ENCODE data around the gene SMYD3.

Gene SMYD3

GRCh38 chr1:246550402-246550801 lies 43.3 kb upstream of the SMYD3 start:
- H3K9me3 ChIP-seq (ENCODE audit: control insufficient read depth, insufficient read depth, low read length) = no peaks in the 10 kb centered on the region
- H3K36me3 ChIP-seq (ENCODE audit: control insufficient read depth, low read length) = peaks cover 78% of the 10 kb centered on the region
- TF ChIP-seq EZH2phosphoT487 (IDR thresholded peaks at IDR 0.05; ENCODE audit: borderline replicate concordance, low read length) (no peak), CTCF (IDR thresholded peaks at IDR 0.05; ENCODE audit: low read depth, low read length, poor library complexity, severe bottlenecking) (no peak)
- H3F3A ChIP-seq (ENCODE audit: control insufficient read depth, insufficient read depth) = no peaks in the 10 kb centered on the region
- no peaks in the 10 kb centered on the region for H4K20me1 ChIP-seq (ENCODE audit: control insufficient read depth, insufficient read depth, low read depth, low read length)
- H3K4me3 ChIP-seq (ENCODE audit: low read length) = no peak overlapping the region
- H3K4me2 ChIP-seq (ENCODE audit: low read length) = no peak overlapping the region
- H3K27me3 ChIP-seq (ENCODE audit: control insufficient read depth, low read length) = no peaks in the 10 kb centered on the region
- H3K79me2 ChIP-seq (ENCODE audit: control insufficient read depth, low read length) = peaks cover 31% of the 10 kb centered on the region
- no peaks in the 10 kb centered on the region for H3K4me1 ChIP-seq (ENCODE audit: control insufficient read depth, low read length)
- H3K9me2 ChIP-seq (replicated peaks; ENCODE audit: control insufficient read depth, low read length) = no peaks in the 10 kb centered on the region
- no peak overlapping the region for H3K27ac ChIP-seq (ENCODE audit: low read depth, low read length)

DNA sequence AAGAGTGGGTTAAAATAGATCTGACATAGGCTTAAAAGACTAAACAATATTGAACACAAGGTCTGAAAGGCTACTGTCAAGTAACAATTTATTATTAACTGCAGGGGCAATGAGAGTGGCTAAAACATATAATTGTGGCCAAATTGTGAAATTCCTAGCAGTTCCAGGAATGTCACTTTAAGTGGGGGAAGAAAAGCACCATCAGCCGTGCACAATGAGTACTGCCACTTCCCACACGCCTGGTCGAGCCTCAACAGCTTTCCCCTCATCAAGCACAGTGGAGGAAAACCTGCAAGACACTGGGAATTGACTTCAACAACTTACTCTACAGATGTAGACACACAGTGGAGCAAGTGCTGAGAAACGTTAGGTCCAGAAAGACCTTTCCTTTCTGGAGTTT lies 42.6 kb upstream of the SMYD3 start:
- Histone ChIP-seq H3K79me2 (ENCODE audit: control insufficient read depth, low read length) (peaks cover 25% of the 10 kb centered on the region), H3K4me3 (ENCODE audit: low read length) (no peak overlapping the region), H3K27me3 (ENCODE audit: control insufficient read depth, low read length) (no peaks in the 10 kb centered on the region), H3F3A (ENCODE audit: control insufficient read depth, insufficient read depth) (no peaks in the 10 kb centered on the region), H3K27ac (ENCODE audit: low read depth, low read length) (no peak overlapping the region), H3K36me3 (ENCODE audit: control insufficient read depth, low read length) (peaks cover 75% of the 10 kb centered on the region), H3K9me2 (replicated peaks; ENCODE audit: control insufficient read depth, low read length) (no peaks in the 10 kb centered on the region), H4K20me1 (ENCODE audit: control insufficient read depth, insufficient read depth, low read depth, low read length) (no peaks in the 10 kb centered on the region), H3K9me3 (ENCODE audit: control insufficient read depth, insufficient read depth, low read length) (no peaks in the 10 kb centered on the region), H3K4me1 (ENCODE audit: control insufficient read depth, low read length) (no peaks in the 10 kb centered on the region), H3K4me2 (ENCODE audit: low read length) (no peak overlapping the region)
- TF ChIP-seq CTCF (IDR thresholded peaks at IDR 0.05; ENCODE audit: low read depth, low read length, poor library complexity, severe bottlenecking) = no peak
- no peak for TF ChIP-seq EZH2phosphoT487 (IDR thresholded peaks at IDR 0.05; ENCODE audit: borderline replicate concordance, low read length)

- peaks cover 62% of the 10 kb centered on the region for H3K36me3 ChIP-seq (ENCODE audit: control insufficient read depth, low read length)
- TF ChIP-seq CTCF (IDR thresholded peaks at IDR 0.05; ENCODE audit: low read depth, low read length, poor library complexity, severe bottlenecking) = no peak
- no peak for TF ChIP-seq EZH2phosphoT487 (IDR thresholded peaks at IDR 0.05; ENCODE audit: borderline replicate concordance, low read length)
These were observed 36.9 kb upstream of the SMYD3 start for GRCh38 chr1:246544001-246544400.

More at GRCh38 chr1:246544001-246544400, 36.9 kb upstream of the SMYD3 start:
- Histone ChIP-seq H3K27ac (ENCODE audit: low read depth, low read length) (no peak overlapping the region), H3K4me2 (ENCODE audit: low read length) (no peak overlapping the region), H3K9me3 (ENCODE audit: control insufficient read depth, insufficient read depth, low read length) (no peaks in the 10 kb centered on the region), H3F3A (ENCODE audit: control insufficient read depth, insufficient read depth) (no peaks in the 10 kb centered on the region), H3K9me2 (replicated peaks; ENCODE audit: control insufficient read depth, low read length) (no peaks in the 10 kb centered on the region), H4K20me1 (ENCODE audit: control insufficient read depth, insufficient read depth, low read depth, low read length) (no peaks in the 10 kb centered on the region), H3K4me1 (ENCODE audit: control insufficient read depth, low read length) (no peaks in the 10 kb centered on the region), H3K79me2 (ENCODE audit: control insufficient read depth, low read length) (no peaks in the 10 kb centered on the region), H3K4me3 (ENCODE audit: low read length) (no peak overlapping the region), H3K27me3 (ENCODE audit: control insufficient read depth, low read length) (no peaks in the 10 kb centered on the region)

All from DOHH2 (cell line).